GM15510 (cell line): ENCODE measurements around the gene MYRIP.

ENCODE experiments used
- POLR2A ChIP-seq: IDR thresholded peaks from 3 replicates; pipeline ENCODE4 v1.6.1; 2011; ENCODE audit warnings: borderline replicate concordance; ENCODE audit not compliant: insufficient read length; ENCODE audit errors: extremely low read depth

MYRIP gene

GRCh38 chr3:40206522-40206921, 397.1 kb downstream of the MYRIP start:
- TF ChIP-seq POLR2A = no peak

- TF ChIP-seq POLR2A = no peak
These were observed 398.4 kb downstream of the MYRIP start for GRCh38 chr3:40207796-40208195.

- no peak for TF ChIP-seq POLR2A
These were observed 398.8 kb downstream of the MYRIP start for GRCh38 chr3:40208251-40208650.

DNA sequence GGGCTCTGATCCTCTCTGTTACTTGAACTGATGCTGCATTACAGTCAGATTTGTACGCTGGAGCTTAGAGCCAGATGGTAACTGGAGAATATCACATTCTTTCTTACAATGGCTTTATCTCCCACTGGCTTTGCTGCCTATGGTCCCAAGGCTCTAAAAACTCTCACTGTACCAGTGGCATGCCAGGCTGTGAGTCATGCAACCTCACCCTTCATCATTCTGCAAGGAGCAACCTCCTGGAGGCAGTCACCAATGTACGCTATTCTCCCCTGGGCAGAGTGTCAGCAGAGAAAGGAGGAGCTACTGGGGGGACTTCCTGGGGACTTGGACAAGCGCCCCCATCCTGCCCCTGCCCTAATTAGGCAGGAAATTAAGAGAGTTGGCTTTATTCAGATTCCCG, 402.2 kb downstream of the MYRIP start:
- no peak for TF ChIP-seq POLR2A

- TF ChIP-seq POLR2A = no peak
These were observed 404.1 kb downstream of the MYRIP start for GRCh38 chr3:40213556-40213955.

- TF ChIP-seq POLR2A = no peak
These were observed 405.6 kb downstream of the MYRIP start for GRCh38 chr3:40215015-40215414.

- TF ChIP-seq POLR2A = no peak
These were observed 407.1 kb downstream of the MYRIP start for GRCh38 chr3:40216471-40216870.

DNA sequence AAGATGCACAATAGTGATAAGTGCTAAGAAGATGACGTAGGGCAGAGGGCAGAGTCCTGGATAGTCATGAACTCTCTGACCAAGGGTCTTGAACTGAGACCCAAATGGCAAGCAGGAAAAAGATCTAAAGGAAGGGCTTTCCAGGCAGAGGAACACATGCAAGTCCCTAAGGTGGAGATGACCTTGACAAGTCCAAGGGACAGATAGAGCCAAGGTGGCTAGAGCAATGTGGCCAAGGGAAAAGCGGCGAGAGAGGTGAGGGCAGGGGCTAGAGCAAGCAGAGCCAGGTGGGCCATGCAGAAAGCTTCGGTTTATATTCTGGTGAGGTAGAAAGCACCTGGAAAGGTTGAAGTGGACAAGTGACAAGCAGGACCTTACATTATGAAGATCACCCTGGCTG, 414.4 kb downstream of the MYRIP start:
- no peak for TF ChIP-seq POLR2A

DNA sequence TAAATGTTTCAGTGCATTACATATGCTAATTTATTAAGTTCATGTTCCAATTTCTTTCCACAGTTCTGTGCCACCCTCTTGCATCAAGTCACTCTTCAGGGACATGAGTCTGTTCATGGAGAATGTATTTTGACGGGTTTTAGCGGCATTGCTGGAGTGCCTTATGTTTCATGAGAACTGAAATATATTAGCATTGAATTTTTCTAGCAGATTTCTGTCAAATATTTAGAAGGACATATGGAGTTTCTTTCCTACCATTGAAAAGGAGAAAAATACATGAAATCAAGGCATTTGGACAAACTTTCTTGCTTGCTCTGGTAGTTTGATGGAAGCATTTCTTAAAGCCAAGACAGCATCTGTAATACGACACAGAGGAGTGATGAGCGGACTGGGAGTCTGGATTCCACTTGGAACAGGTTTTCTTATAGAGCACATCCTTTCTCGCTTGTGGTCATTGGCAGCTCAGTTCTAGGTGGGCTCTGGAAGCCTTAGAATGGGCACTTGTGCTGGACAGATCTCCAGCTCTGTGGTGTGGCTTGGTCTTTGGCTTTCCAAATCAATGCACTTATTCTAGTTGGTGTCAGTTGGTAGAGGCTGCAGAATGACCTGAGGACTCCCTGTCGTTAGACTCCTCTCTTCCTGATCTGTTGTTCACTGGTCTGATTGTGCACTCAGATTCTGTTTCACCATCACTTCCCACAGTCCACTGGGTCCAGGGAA, 415.5 kb downstream of the MYRIP start:
- no peak for TF ChIP-seq POLR2A

GRCh38 chr3:40226636-40227035, 417.2 kb downstream of the MYRIP start:
- TF ChIP-seq POLR2A = no peak

- TF ChIP-seq POLR2A = no peak
These were observed 419.5 kb downstream of the MYRIP start for GRCh38 chr3:40228792-40229350.

- no peak for TF ChIP-seq POLR2A
These were observed 420.0 kb downstream of the MYRIP start for GRCh38 chr3:40229386-40229785.

GRCh38 chr3:40229963-40230362, 420.6 kb downstream of the MYRIP start:
- TF ChIP-seq POLR2A = no peak

DNA sequence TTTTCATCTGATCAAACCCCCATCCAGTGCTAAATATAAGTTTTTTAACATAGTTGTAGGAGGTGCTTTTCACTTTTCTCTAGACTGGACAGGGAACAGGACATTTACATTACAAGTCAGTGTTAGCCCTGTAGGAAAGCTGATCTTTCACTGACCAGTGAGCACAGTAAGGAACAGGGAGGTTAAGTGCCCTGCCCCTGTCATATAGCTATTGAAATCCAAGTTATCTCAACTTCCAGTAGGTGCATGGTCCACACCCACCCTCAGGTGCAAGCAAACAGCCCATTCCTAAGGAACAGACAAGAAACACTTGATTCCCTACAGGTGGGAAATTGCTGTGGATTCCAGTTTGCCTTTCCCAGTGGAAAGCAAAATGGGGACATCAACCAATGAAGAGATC, 421.0 kb downstream of the MYRIP start:
- no peak for TF ChIP-seq POLR2A

DNA sequence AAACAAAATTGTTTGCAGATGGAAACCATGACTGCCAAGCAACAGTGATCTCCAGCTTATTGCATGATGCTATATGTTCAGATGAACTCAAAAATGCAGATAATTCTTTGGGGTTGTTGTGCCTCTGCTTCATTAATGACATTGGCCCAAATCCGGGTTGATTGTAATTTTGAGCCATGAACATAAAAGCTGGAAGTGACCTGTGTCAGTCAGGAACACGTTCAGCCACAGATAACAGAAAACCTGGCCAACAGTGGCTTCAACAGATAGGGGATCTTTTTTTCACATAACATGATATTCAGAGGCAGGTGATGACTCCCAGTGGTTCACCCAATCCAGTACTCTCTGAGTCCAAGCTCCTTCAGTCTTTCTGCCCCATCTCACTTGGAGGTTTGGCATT, 423.2 kb downstream of the MYRIP start:
- no peak for TF ChIP-seq POLR2A

DNA sequence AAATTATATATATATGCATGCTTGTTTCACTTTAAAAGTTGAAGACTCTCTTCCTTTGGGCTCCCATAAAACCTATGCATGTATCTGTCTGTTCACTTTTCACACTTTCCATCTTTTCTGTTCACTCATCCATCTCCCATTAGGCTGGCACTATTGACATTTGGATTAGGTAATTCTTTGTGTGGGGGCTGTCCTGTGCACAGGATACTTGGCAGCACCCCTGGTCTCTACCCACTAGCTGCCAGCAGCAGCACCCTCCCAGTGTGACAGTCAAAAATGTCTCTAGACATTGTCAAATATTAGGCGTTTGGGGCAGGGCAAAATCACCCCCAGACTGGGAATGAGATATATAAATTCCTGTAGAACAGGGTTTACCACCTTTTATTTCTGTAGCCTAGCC, 427.8 kb downstream of the MYRIP start:
- no peak for TF ChIP-seq POLR2A
